ENCODE data around the gene RAD23B.

DNA sequence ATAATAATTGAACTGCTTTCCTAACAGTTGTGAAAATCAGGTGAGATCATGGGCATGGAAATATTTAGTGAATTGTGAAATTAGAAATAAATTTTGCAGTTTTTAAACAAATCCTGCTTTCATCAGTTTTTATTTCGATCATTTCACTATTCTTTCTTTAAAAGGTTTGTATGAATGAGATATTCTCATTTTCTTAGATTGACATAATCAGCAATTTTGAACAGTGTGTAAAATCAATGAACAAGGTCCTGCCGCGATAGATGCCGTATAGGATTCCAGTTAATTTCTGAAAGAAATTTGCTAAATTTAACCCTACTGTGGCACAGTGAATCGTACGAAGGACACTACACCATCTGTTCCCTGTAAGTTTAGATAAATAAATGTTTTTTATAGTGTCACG is 7.5 kb downstream of the RAD23B start:
- TF ChIP-seq, protein P1, sequence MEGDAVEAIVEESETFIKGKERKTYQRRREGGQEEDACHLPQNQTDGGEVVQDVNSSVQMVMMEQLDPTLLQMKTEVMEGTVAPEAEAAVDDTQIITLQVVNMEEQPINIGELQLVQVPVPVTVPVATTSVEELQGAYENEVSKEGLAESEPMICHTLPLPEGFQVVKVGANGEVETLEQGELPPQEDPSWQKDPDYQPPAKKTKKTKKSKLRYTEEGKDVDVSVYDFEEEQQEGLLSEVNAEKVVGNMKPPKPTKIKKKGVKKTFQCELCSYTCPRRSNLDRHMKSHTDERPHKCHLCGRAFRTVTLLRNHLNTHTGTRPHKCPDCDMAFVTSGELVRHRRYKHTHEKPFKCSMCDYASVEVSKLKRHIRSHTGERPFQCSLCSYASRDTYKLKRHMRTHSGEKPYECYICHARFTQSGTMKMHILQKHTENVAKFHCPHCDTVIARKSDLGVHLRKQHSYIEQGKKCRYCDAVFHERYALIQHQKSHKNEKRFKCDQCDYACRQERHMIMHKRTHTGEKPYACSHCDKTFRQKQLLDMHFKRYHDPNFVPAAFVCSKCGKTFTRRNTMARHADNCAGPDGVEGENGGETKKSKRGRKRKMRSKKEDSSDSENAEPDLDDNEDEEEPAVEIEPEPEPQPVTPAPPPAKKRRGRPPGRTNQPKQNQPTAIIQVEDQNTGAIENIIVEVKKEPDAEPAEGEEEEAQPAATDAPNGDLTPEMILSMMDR (conservative IDR thresholded peaks at IDR 0.05) = no peak
- no peak for TF ChIP-seq EZH2 (IDR thresholded peaks at IDR 0.05; ENCODE audit: low read depth)

Data from PC-9 (cell line).